Activated CD4-positive, alpha-beta T cell treated with anti-CD3 and anti-CD28 coated beads, Interleukin-2, amount 50 U/mL, for 24 hours (primary cell): ENCODE measurements around the gene ACVR1.
"Not testable (repeated sequence)": the region's sequence is repeated elsewhere in the genome, so short reads cannot be mapped to it uniquely, and the experiment has no call there.

Experiments
- DNase-seq, 2 donors: peaks; one replicate each; pipeline ENCODE4 v3.0.0-alpha.2; 2020; ENCODE audit warnings: low read depth in 1 of 2, low spot score in 1 of 2

The ACVR1 gene

GRCh38 chr2:157894694-157895435 lies 18.7 kb upstream of the ACVR1 start:
- no peak for DNase-seq

GRCh38 chr2:157893611-157894010 lies 17.5 kb upstream of the ACVR1 start:
- no peak for DNase-seq

GRCh38 chr2:157891643-157892041 lies 15.5 kb upstream of the ACVR1 start:
- no peak for DNase-seq

GRCh38 chr2:157890969-157891642 lies 15.0 kb upstream of the ACVR1 start:
- no peak for DNase-seq

GRCh38 chr2:157887946-157888345 lies 11.8 kb upstream of the ACVR1 start:
- no peak for DNase-seq

GRCh38 chr2:157884533-157884932 lies 8.4 kb upstream of the ACVR1 start:
- not testable (repeated sequence) for DNase-seq

GRCh38 chr2:157880927-157881326 lies 4.8 kb upstream of the ACVR1 start:
- no peak for DNase-seq

- no peak for DNase-seq
Observed at GRCh38 chr2:157877761-157878400, 1.8 kb upstream of the ACVR1 start.

- DNase-seq, result no peak
Observed at GRCh38 chr2:157876786-157877138, 632 bp upstream of the ACVR1 start.

- DNase-seq, result no peak
Observed at GRCh38 chr2:157875641-157876065, 477 bp downstream of the ACVR1 start.

GRCh38 chr2:157874997-157875640 lies 1.0 kb downstream of the ACVR1 start:
- DNase-seq, result no peak

- DNase-seq, result no peak
Observed at GRCh38 chr2:157874348-157874747, 1.8 kb downstream of the ACVR1 start.

- no peak for DNase-seq
Observed at GRCh38 chr2:157872791-157873190, 3.3 kb downstream of the ACVR1 start.

- no peak for DNase-seq
Observed at GRCh38 chr2:157871415-157871814, 4.7 kb downstream of the ACVR1 start.

- DNase-seq, result no peak
Observed at GRCh38 chr2:157868993-157869392, 7.1 kb downstream of the ACVR1 start.

- DNase-seq, result no peak
Observed at GRCh38 chr2:157867703-157868102, 8.4 kb downstream of the ACVR1 start.

GRCh38 chr2:157866666-157867642 lies 9.2 kb downstream of the ACVR1 start:
- DNase-seq, result no peak

GRCh38 chr2:157866202-157866601 lies 9.9 kb downstream of the ACVR1 start:
- no peak for DNase-seq

- no peak for DNase-seq
Observed at GRCh38 chr2:157864857-157865430, 11.2 kb downstream of the ACVR1 start.

- no peak for DNase-seq
Observed at GRCh38 chr2:157858846-157859245, 17.3 kb downstream of the ACVR1 start.
